ENCODE measurements around the gene SPOCK2. TPM values are rescaled to one million over a fixed set of nuclear protein-coding genes. Genes with fewer than 3 reads are reported as not detected.
A peak's percentile ranks its signal among the peaks of the same experiment; 100 is the strongest.

Gene SPOCK2
- total RNA-seq, 1 donor from 2014 or later, result 48.8 TPM

- no peak for DNase-seq (ENCODE audit: low read depth)
- H3K36me3 ChIP-seq (ENCODE audit: control insufficient read depth, insufficient read depth, low read length), result no peaks in the 10 kb centered on the region
- no peak for TF ChIP-seq CTCF (IDR thresholded peaks at IDR 0.05; ENCODE audit: insufficient read depth, low read length, poor library complexity, severe bottlenecking)
- H3K4me3 ChIP-seq (ENCODE audit: low read depth, low read length), result no peak overlapping the region
- no peaks in the 10 kb centered on the region for H3K27me3 ChIP-seq (ENCODE audit: control insufficient read depth, insufficient read depth, low read length)
Observed at GRCh38 chr10:72053690-72054089, 34.7 kb downstream of the SPOCK2 start.

DNA sequence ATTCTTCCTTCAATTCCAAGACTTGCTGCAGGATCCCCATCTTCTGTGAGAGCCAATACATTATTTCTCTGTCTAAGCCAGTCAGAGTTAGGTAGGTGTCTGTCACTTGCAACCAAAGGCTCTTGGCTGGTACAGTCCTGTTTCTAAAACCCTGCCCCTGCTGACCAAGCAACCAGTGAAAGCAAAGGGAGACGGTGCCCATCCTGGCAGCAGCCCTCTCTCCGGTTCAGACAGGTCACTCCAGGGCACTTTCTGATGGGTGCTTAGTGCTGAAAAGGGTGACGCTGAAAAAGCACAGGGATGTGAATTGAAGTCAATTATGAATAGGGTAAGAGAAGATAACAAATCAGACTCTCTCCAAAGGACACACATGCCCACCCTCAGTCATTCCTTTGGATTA is 37.5 kb downstream of the SPOCK2 start:
- no peak for TF ChIP-seq CTCF (IDR thresholded peaks at IDR 0.05; ENCODE audit: insufficient read depth, low read length, poor library complexity, severe bottlenecking)
- DNase-seq (ENCODE audit: low read depth), result no peak
- Histone ChIP-seq H3K36me3 (ENCODE audit: control insufficient read depth, insufficient read depth, low read length) (no peaks in the 10 kb centered on the region), H3K27me3 (ENCODE audit: control insufficient read depth, insufficient read depth, low read length) (no peaks in the 10 kb centered on the region), H3K4me3 (ENCODE audit: low read depth, low read length) (no peak overlapping the region)

GRCh38 chr10:72049969-72050781 is 38.2 kb downstream of the SPOCK2 start:
- no peak for TF ChIP-seq CTCF (IDR thresholded peaks at IDR 0.05; ENCODE audit: insufficient read depth, low read length, poor library complexity, severe bottlenecking)
- Histone ChIP-seq H3K36me3 (ENCODE audit: control insufficient read depth, insufficient read depth, low read length) (no peaks in the 10 kb centered on the region), H3K27me3 (ENCODE audit: control insufficient read depth, insufficient read depth, low read length) (no peaks in the 10 kb centered on the region), H3K4me3 (ENCODE audit: low read depth, low read length) (no peak overlapping the region)
- DNase-seq (ENCODE audit: low read depth), result no peak

- Histone ChIP-seq H3K27me3 (ENCODE audit: control insufficient read depth, insufficient read depth, low read length) (no peaks in the 10 kb centered on the region), H3K4me3 (ENCODE audit: low read depth, low read length) (no peak overlapping the region), H3K36me3 (ENCODE audit: control insufficient read depth, insufficient read depth, low read length) (no peaks in the 10 kb centered on the region)
- TF ChIP-seq CTCF (IDR thresholded peaks at IDR 0.05; ENCODE audit: insufficient read depth, low read length, poor library complexity, severe bottlenecking), result no peak
- DNase-seq (ENCODE audit: low read depth), result no peak
Observed at GRCh38 chr10:72049472-72049871, 38.9 kb downstream of the SPOCK2 start.

GRCh38 chr10:72048450-72049124 is 39.8 kb downstream of the SPOCK2 start:
- DNase-seq (ENCODE audit: low read depth), result peak; percentile 53
- TF ChIP-seq CTCF (IDR thresholded peaks at IDR 0.05; ENCODE audit: insufficient read depth, low read length, poor library complexity, severe bottlenecking), result peak; percentile 100
- no peak overlapping the region for H3K4me3 ChIP-seq (ENCODE audit: low read depth, low read length)
- H3K27me3 ChIP-seq (ENCODE audit: control insufficient read depth, insufficient read depth, low read length), result no peaks in the 10 kb centered on the region
- no peaks in the 10 kb centered on the region for H3K36me3 ChIP-seq (ENCODE audit: control insufficient read depth, insufficient read depth, low read length)

Measured in kidney epithelial cell (primary cell).